GM19324 (cell line): Measurements from ENCODE around the gene TMPRSS6.

ENCODE experiments used
- ATAC-seq: cut with Tn5 transposase; IDR thresholded peaks from one replicate; pipeline ENCODE4 v1.9.1; 2021; ENCODE audit warnings: mild to moderate bottlenecking, moderate library complexity; ENCODE audit not compliant: unreplicated experiment, low FRiP score

The TMPRSS6 gene

GRCh38 chr22:37119872-37120271, 10.4 kb upstream of the TMPRSS6 start:
- no peak for ATAC-seq

- no peak for ATAC-seq
Measured at GRCh38 chr22:37118083-37118482, 8.6 kb upstream of the TMPRSS6 start.

- ATAC-seq: no peak
Measured at GRCh38 chr22:37117092-37117491, 7.6 kb upstream of the TMPRSS6 start.

GRCh38 chr22:37115032-37115431, 5.5 kb upstream of the TMPRSS6 start:
- no peak for ATAC-seq

- ATAC-seq: no peak
Measured at GRCh38 chr22:37113757-37114156, 4.2 kb upstream of the TMPRSS6 start.

GRCh38 chr22:37112084-37112728, 2.7 kb upstream of the TMPRSS6 start:
- ATAC-seq: no peak

GRCh38 chr22:37111156-37111717, 1.7 kb upstream of the TMPRSS6 start:
- ATAC-seq: no peak

- ATAC-seq: no peak
Measured at GRCh38 chr22:37107816-37108621, 1.5 kb downstream of the TMPRSS6 start.

- no peak for ATAC-seq
Measured at GRCh38 chr22:37105990-37106389, 3.5 kb downstream of the TMPRSS6 start.

GRCh38 chr22:37105154-37105553, 4.4 kb downstream of the TMPRSS6 start:
- no peak for ATAC-seq

- no peak for ATAC-seq
Measured at GRCh38 chr22:37103656-37104452, 5.7 kb downstream of the TMPRSS6 start.

- ATAC-seq: no peak
Measured at GRCh38 chr22:37103151-37103550, 6.4 kb downstream of the TMPRSS6 start.

GRCh38 chr22:37101311-37102066, 8.0 kb downstream of the TMPRSS6 start:
- ATAC-seq: no peak

GRCh38 chr22:37100589-37101127, 8.9 kb downstream of the TMPRSS6 start:
- no peak for ATAC-seq

- no peak for ATAC-seq
Measured at GRCh38 chr22:37098976-37099591, 10.4 kb downstream of the TMPRSS6 start.

GRCh38 chr22:37097346-37097745, 12.2 kb downstream of the TMPRSS6 start:
- no peak for ATAC-seq

GRCh38 chr22:37095113-37095512, 14.4 kb downstream of the TMPRSS6 start:
- ATAC-seq: no peak

GRCh38 chr22:37094239-37094638, 15.3 kb downstream of the TMPRSS6 start:
- ATAC-seq: no peak

GRCh38 chr22:37092997-37093396, 16.5 kb downstream of the TMPRSS6 start:
- no peak for ATAC-seq

GRCh38 chr22:37091994-37092393, 17.5 kb downstream of the TMPRSS6 start:
- no peak for ATAC-seq
